Kidney (tissue), 14 donors: Measurements from ENCODE around the gene CD3D. TPM values are rescaled to one million over a fixed set of nuclear protein-coding genes. Genes with fewer than 3 reads are reported as not detected.

Experiments
- DNase-seq, 5 donors: peaks; one replicate each; pipeline ENCODE4 v3.0.0-alpha.2; 2013 to 2020
- FAIRE-seq: peaks from 2 replicates; lab custom pipeline; 2012; peaks lifted over from hg19 to GRCh38; lab: Jason Lieb, UNC
- H3K27ac ChIP-seq, 2 donors: one replicate each; pipeline ENCODE4 v1.7.0; 2013; ENCODE audit warnings: low read depth in 2 of 2, low read length in 2 of 2, inconsistent platforms in 1 of 2
- H3K27me3 ChIP-seq: one replicate; pipeline ENCODE4 v1.7.1; 2013; ENCODE audit warnings: low read length, inconsistent platforms; ENCODE audit not compliant: control insufficient read depth, insufficient read depth
- H3K36me3 ChIP-seq, 3 donors: one replicate each; pipeline versions ENCODE4 v1.7.0 to v1.7.1; 2013; ENCODE audit warnings: low read length in 3 of 3, control low read depth in 1 of 3, inconsistent platforms in 1 of 3; ENCODE audit not compliant: insufficient read depth in 3 of 3, control insufficient read depth in 2 of 3
- H3K4me1 ChIP-seq, 3 donors: one replicate each; pipeline versions ENCODE4 v1.7.0 to v1.7.1; 2013; ENCODE audit warnings: low read length in 3 of 3, inconsistent platforms in 1 of 3, low read depth in 1 of 3; ENCODE audit not compliant: control insufficient read depth in 2 of 3, insufficient read depth in 2 of 3
- H3K4me3 ChIP-seq, 3 donors: one replicate each; pipeline versions ENCODE4 v1.7.0 to v1.8.1; 2013; ENCODE audit warnings: low read length in 3 of 3, control low read depth in 1 of 3, inconsistent platforms in 1 of 3
- H3K9ac ChIP-seq, 3 donors: one replicate each; pipeline versions ENCODE4 v1.7.0 to v1.7.1; 2013; ENCODE audit warnings: low read length in 3 of 3, control low read depth in 1 of 3, inconsistent platforms in 1 of 3
- H3K9me3 ChIP-seq, 3 donors: one replicate each; pipeline versions ENCODE4 v1.7.0 to v1.7.1; 2013; ENCODE audit warnings: low read length in 3 of 3, control low read depth in 1 of 3, inconsistent platforms in 1 of 3; ENCODE audit not compliant: control insufficient read depth in 2 of 3, insufficient read depth in 1 of 3
- intact Hi-C: fragments of 100-400 bp; cut with DNase I; formaldehyde crosslinking; loops from one replicate; pipeline ENCODE4 v1.11.1; 2022
- polyA plus RNA-seq: library from polyadenylated mRNA; stranded (reverse); fragments of 350-450 nt; fragmentation: Illumina TruSeq; extraction: RNeasy Lipid Tissue Mini Kit (QIAGEN cat#74804); gene quantifications from one replicate; pipeline ENCODE4 v1.2.3, GENCODE V29; 2014; ENCODE audit warnings: low read depth, low replicate concordance; ENCODE audit not compliant: insufficient read depth
- total RNA-seq: library from RNA; stranded (reverse); fragmentation: NEBNext Ultra II Directional; extraction: Animal tissue kit (Norgen Biotek cat#: 25700); gene quantifications from one replicate; pipeline ENCODE4 v1.2.1, GENCODE V29; 2021
- TF ChIP-seq, protein P1 (sequence below): IDR thresholded peaks from 3 replicates; pipeline ENCODE4 v1.5.1; 2012; ENCODE audit warnings: mild to moderate bottlenecking, moderate library complexity, borderline replicate concordance; ENCODE audit not compliant: insufficient read depth; ENCODE audit errors: extremely low read depth
- donor health status: control.
- donor health status: control.
- donor health status: control.
- donor health status: control.
- donor health status: control.
- donor health status: DM: yes; HTN: yes; CAD: no.
- donor health status: Normal renal cell carcinoma (clear cell type).

The CD3D gene
- total and polyA plus RNA-seq, 2 donors from 2014 or later = 1.4 to 8.7 TPM

DNA sequence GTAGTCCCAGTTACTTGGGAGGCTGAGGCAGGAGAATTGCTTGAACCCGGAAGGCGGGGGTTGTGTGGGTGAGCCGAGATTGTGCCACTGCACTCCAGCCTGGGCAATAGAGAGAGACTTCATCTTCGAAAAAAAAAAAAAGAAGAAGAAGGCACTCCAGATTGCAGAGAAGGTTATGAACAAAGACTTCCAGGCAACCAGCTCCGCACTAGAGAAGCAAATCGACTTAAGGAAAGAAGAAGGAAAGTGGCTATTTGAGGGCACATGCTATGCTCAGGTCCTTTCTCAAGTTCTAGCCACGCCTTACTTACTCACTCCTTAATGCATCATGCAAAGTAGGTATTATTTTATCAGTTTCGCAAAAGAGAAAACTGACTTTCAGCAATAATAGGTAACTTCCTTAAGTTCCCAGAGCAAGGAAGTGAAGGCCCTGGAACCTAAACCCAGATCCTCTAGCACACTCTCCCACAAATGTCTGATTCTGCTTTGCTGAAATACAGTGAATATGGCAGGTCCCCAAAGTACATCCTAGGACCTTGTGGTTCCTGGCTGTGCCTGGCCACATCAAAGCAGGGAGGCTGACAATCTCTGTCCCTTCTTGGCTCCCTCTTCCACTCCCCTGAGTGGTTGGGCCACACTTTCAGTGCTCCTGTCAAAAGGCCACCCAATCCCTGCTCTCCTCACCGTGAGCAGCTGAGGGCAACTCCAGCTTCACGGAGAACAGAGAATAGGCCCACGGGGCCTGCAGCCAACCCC, 23.7 kb downstream of the CD3D start:
- TF ChIP-seq, protein P1, sequence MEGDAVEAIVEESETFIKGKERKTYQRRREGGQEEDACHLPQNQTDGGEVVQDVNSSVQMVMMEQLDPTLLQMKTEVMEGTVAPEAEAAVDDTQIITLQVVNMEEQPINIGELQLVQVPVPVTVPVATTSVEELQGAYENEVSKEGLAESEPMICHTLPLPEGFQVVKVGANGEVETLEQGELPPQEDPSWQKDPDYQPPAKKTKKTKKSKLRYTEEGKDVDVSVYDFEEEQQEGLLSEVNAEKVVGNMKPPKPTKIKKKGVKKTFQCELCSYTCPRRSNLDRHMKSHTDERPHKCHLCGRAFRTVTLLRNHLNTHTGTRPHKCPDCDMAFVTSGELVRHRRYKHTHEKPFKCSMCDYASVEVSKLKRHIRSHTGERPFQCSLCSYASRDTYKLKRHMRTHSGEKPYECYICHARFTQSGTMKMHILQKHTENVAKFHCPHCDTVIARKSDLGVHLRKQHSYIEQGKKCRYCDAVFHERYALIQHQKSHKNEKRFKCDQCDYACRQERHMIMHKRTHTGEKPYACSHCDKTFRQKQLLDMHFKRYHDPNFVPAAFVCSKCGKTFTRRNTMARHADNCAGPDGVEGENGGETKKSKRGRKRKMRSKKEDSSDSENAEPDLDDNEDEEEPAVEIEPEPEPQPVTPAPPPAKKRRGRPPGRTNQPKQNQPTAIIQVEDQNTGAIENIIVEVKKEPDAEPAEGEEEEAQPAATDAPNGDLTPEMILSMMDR = no peak
- H3K4me3 ChIP-seq = no peak overlapping the region
- intact Hi-C loops = no loop called here
- H3K4me1 ChIP-seq = peaks cover 0 to 5% (median 0%) of the 10 kb centered on the region in 3 donors
- no peak overlapping the region for H3K27ac ChIP-seq
- FAIRE-seq = no peak
- H3K9me3 ChIP-seq = no peaks in the 10 kb centered on the region
- no peak for DNase-seq
- H3K27me3 ChIP-seq = no peaks in the 10 kb centered on the region
- H3K9ac ChIP-seq = no peak overlapping the region
- H3K36me3 ChIP-seq = no peaks in the 10 kb centered on the region

DNA sequence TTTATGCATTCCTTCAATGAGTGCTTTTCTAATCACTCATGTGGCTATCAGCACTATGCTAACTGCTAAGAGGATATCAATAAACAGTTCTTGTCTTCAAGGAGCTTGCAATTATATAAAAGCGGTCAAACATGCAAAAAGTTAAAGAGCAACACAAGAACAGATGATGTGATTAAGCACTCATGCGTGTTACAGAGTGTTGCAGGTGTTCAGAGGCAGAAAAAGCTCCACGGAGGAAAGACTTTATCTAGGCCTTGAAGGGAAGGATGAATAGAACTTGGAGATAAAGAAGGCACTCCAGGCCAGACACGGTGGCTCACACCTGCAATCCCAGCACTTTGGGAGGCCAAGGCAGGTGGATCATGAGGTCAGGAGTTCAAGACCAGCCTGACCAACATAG, 24.4 kb downstream of the CD3D start:
- TF ChIP-seq, protein P1 = no peak
- Histone ChIP-seq H3K27me3 (no peaks in the 10 kb centered on the region), H3K4me3 (no peak overlapping the region), H3K9ac (no peak overlapping the region), H3K27ac (no peak overlapping the region), H3K36me3 (no peaks in the 10 kb centered on the region), H3K9me3 (no peaks in the 10 kb centered on the region), H3K4me1 (peaks cover 0 to 5% (median 0%) of the 10 kb centered on the region in 3 donors)
- DNase-seq (no peak), FAIRE-seq (no peak)
- intact Hi-C loops = no loop called here

DNA sequence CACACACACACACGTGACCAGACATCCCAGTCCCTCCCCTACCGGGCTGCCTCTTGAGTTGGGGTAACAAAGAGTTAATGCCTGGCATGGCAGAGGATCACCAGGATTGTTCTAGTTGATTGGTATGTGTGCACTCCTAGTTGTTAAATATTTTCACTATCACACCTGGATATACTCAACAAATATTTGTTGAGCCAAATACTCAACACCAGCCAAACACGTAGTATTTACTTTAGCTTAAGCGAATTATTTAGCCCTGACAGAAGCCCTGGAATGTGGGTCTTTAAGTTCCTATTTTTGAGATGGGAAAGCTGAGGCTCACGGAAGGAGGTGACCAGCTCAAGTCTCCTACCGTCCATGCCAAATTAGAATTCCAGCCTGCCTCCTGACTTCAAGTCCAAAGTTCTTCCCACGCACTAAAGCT, 27.5 kb downstream of the CD3D start:
- no peak for DNase-seq
- TF ChIP-seq, protein P1 = no peak
- H3K27ac ChIP-seq = no peak overlapping the region

More for the DNA sequence above, 27.5 kb downstream of the CD3D start:
- no peak overlapping the region for H3K4me3 ChIP-seq
- no peaks in the 10 kb centered on the region for H3K36me3 ChIP-seq
- H3K27me3 ChIP-seq = no peaks in the 10 kb centered on the region
- no peaks in the 10 kb centered on the region for H3K9me3 ChIP-seq
- no peak for FAIRE-seq
- H3K4me1 ChIP-seq = peaks cover 0 to 5% (median 0%) of the 10 kb centered on the region in 3 donors
- H3K9ac ChIP-seq = no peak overlapping the region
- intact Hi-C loops = no loop called here
